A673 (cell line): ENCODE results near the gene PAPPA.

Source experiments
- CTCF ChIP-seq: fragments of 300-800, 200-600 bp; sonication (generic); conservative IDR thresholded peaks from 2 replicates; pipeline ENCODE4 v1.5.1; 2017; ENCODE audit warnings: low read depth, mild to moderate bottlenecking, antibody characterized with exemption, low read length, moderate library complexity, mixed read lengths
- EZH2 ChIP-seq: fragments of 200-600 bp; sonication (generic); IDR thresholded peaks from 2 replicates; pipeline ENCODE4 v1.6.1; 2017; ENCODE audit warnings: borderline replicate concordance, low read depth, mild to moderate bottlenecking, mixed read lengths, antibody characterized with exemption, low read length; ENCODE audit not compliant: poor library complexity, severe bottlenecking

- TF ChIP-seq CTCF (no peak), EZH2 (no peak)
These were observed 265.6 kb downstream of the PAPPA start for GRCh38 chr9:116419181-116419580.
